ENCODE results near the gene GRIP2. TPM values are rescaled to one million over a fixed set of nuclear protein-coding genes. Genes with fewer than 3 reads are reported as not detected.

GRIP2 gene
- total RNA-seq, 1 experiment from 2014 or later: not detected

GRCh38 chr3:14576163-14576562, 36.0 kb upstream of the GRIP2 start:
- Mint-ChIP-seq H3K4me1 (ENCODE audit: low read depth, unreplicated experiment) (no peaks in the 10 kb centered on the region), H3K27ac (ENCODE audit: unreplicated experiment) (no peak overlapping the region), H3K36me3 (ENCODE audit: insufficient read depth, unreplicated experiment) (no peaks in the 10 kb centered on the region), H3K9me3 (ENCODE audit: low read depth, unreplicated experiment) (no peaks in the 10 kb centered on the region), H3K4me3 (ENCODE audit: low read depth, unreplicated experiment) (no peak overlapping the region), H3K27me3 (ENCODE audit: unreplicated experiment) (peaks cover 93% of the 10 kb centered on the region)
- no peak for TF ChIP-seq CTCF (IDR thresholded peaks at IDR 0.05; ENCODE audit: unreplicated experiment)
- DNase-seq: no peak
- intact Hi-C loops (cut with micrococcal nuclease; ENCODE audit: unreplicated experiment): no loop called here
- CTCF ChIA-PET: interaction anchor here (0.8 kb wide), 1 partner anchor 23 kb away, joined by 4 read pairs; no protein-coding TSS in a partner anchor
- no TSS peak for BruUV-seq (replicated peaks)

- CTCF ChIA-PET: no interaction called here
- no peak for DNase-seq
- H3K4me3 Mint-ChIP-seq (ENCODE audit: low read depth, unreplicated experiment): no peak overlapping the region
- no peaks in the 10 kb centered on the region for H3K36me3 Mint-ChIP-seq (ENCODE audit: insufficient read depth, unreplicated experiment)
- H3K27me3 Mint-ChIP-seq (ENCODE audit: unreplicated experiment): peaks cover 91% of the 10 kb centered on the region
- H3K4me1 Mint-ChIP-seq (ENCODE audit: low read depth, unreplicated experiment): no peaks in the 10 kb centered on the region
- intact Hi-C loops (cut with micrococcal nuclease; ENCODE audit: unreplicated experiment): no loop called here
- H3K9me3 Mint-ChIP-seq (ENCODE audit: low read depth, unreplicated experiment): no peaks in the 10 kb centered on the region
- TF ChIP-seq CTCF (IDR thresholded peaks at IDR 0.05; ENCODE audit: unreplicated experiment): no peak
- no TSS peak for BruUV-seq (replicated peaks)
- H3K27ac Mint-ChIP-seq (ENCODE audit: unreplicated experiment): no peak overlapping the region
These were observed 34.0 kb upstream of the GRIP2 start for GRCh38 chr3:14574183-14574582.

- CTCF ChIA-PET: no interaction called here
- no TSS peak for BruUV-seq (replicated peaks)
- Mint-ChIP-seq H3K4me3 (ENCODE audit: low read depth, unreplicated experiment) (no peak overlapping the region), H3K27me3 (ENCODE audit: unreplicated experiment) (peaks cover 86% of the 10 kb centered on the region), H3K4me1 (ENCODE audit: low read depth, unreplicated experiment) (no peaks in the 10 kb centered on the region), H3K27ac (ENCODE audit: unreplicated experiment) (no peak overlapping the region), H3K36me3 (ENCODE audit: insufficient read depth, unreplicated experiment) (no peaks in the 10 kb centered on the region), H3K9me3 (ENCODE audit: low read depth, unreplicated experiment) (no peaks in the 10 kb centered on the region)
- intact Hi-C loops (cut with micrococcal nuclease; ENCODE audit: unreplicated experiment): no loop called here
- no peak for TF ChIP-seq CTCF (IDR thresholded peaks at IDR 0.05; ENCODE audit: unreplicated experiment)
- no peak for DNase-seq
These were observed 33.6 kb upstream of the GRIP2 start for GRCh38 chr3:14573706-14574105.

- CTCF ChIA-PET: interaction anchor here (1.5 kb wide), 1 partner anchor 10 kb away, joined by 3 read pairs; no protein-coding TSS in a partner anchor
- no peak for TF ChIP-seq CTCF (IDR thresholded peaks at IDR 0.05; ENCODE audit: unreplicated experiment)
- H3K27ac Mint-ChIP-seq (ENCODE audit: unreplicated experiment): no peak overlapping the region
- intact Hi-C loops (cut with micrococcal nuclease; ENCODE audit: unreplicated experiment): no loop called here
- no peak for DNase-seq
- H3K4me1 Mint-ChIP-seq (ENCODE audit: low read depth, unreplicated experiment): no peaks in the 10 kb centered on the region
- no peak overlapping the region for H3K4me3 Mint-ChIP-seq (ENCODE audit: low read depth, unreplicated experiment)
- H3K36me3 Mint-ChIP-seq (ENCODE audit: insufficient read depth, unreplicated experiment): no peaks in the 10 kb centered on the region
- BruUV-seq (replicated peaks): no TSS peak
- H3K9me3 Mint-ChIP-seq (ENCODE audit: low read depth, unreplicated experiment): no peaks in the 10 kb centered on the region
- peaks cover 57% of the 10 kb centered on the region for H3K27me3 Mint-ChIP-seq (ENCODE audit: unreplicated experiment)
These were observed 30.7 kb upstream of the GRIP2 start for GRCh38 chr3:14570864-14571263.

Measured in Calu3 (cell line).